ENCODE results near the gene KHNYN.

DNA sequence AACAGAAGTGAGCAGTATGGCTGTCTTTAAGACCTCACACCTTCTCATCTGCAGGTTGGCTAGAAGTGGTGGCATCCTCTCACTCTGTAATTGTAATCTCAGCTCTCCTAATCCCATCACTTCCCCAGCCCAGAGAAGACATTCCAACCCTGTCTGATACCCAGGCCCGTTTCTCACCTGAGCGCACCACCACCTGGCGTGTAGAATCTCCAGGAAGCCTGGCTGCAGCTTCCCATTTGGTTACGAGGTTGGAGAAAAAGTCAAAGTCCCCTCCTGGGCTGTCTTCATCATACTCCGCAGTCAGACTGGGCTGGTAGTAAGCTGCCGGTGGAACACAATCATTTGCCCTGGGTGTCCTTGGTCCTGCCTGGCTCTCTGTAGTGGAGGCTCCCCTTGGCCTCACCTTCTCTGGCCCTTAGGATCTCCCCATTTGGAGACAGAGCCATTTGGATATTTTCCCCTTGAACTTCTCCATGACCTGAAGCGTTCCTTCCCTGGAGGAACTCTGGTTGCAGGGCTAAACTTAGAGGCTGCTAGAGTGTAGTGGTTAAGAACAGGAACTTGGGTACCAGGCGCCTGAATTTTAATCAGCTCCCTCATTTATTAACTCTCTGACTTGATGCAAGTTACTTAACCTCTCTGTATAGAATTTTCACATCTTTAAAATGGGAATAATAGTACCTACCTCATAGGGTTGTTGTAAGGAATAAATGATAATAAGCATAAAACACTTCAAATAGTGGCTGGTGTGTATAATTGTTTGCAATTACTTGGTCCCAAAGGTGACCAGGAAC, 11.0 kb downstream of the KHNYN start:
- TF ChIP-seq, protein P1, sequence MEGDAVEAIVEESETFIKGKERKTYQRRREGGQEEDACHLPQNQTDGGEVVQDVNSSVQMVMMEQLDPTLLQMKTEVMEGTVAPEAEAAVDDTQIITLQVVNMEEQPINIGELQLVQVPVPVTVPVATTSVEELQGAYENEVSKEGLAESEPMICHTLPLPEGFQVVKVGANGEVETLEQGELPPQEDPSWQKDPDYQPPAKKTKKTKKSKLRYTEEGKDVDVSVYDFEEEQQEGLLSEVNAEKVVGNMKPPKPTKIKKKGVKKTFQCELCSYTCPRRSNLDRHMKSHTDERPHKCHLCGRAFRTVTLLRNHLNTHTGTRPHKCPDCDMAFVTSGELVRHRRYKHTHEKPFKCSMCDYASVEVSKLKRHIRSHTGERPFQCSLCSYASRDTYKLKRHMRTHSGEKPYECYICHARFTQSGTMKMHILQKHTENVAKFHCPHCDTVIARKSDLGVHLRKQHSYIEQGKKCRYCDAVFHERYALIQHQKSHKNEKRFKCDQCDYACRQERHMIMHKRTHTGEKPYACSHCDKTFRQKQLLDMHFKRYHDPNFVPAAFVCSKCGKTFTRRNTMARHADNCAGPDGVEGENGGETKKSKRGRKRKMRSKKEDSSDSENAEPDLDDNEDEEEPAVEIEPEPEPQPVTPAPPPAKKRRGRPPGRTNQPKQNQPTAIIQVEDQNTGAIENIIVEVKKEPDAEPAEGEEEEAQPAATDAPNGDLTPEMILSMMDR (IDR thresholded peaks at IDR 0.05 in 8 of 11, conservative IDR thresholded peaks at IDR 0.05 in 3 of 11): no peak
- TF ChIP-seq POLR2A (IDR thresholded peaks at IDR 0.05): no peak

Data from spleen (tissue), 7 donors.